GM08714 (cell line): ENCODE measurements around the gene ISLR2.
"Not testable (repeated sequence)": the region's sequence is repeated elsewhere in the genome, so short reads cannot be mapped to it uniquely, and the experiment has no call there.

Source experiments
- H3K4me3 ChIP-seq: fragments of 200-500 bp; sonication (Bioruptor generic); 2 replicates; pipeline ENCODE4 v1.5.1; 2014; ENCODE audit warnings: mild to moderate bottlenecking, low read length, inconsistent platforms
- ZNF274 ChIP-seq: IDR thresholded peaks from 2 replicates; pipeline ENCODE4 v1.6.1; 2012; ENCODE audit warnings: mild to moderate bottlenecking, low read depth, low read length

The ISLR2 gene

DNA sequence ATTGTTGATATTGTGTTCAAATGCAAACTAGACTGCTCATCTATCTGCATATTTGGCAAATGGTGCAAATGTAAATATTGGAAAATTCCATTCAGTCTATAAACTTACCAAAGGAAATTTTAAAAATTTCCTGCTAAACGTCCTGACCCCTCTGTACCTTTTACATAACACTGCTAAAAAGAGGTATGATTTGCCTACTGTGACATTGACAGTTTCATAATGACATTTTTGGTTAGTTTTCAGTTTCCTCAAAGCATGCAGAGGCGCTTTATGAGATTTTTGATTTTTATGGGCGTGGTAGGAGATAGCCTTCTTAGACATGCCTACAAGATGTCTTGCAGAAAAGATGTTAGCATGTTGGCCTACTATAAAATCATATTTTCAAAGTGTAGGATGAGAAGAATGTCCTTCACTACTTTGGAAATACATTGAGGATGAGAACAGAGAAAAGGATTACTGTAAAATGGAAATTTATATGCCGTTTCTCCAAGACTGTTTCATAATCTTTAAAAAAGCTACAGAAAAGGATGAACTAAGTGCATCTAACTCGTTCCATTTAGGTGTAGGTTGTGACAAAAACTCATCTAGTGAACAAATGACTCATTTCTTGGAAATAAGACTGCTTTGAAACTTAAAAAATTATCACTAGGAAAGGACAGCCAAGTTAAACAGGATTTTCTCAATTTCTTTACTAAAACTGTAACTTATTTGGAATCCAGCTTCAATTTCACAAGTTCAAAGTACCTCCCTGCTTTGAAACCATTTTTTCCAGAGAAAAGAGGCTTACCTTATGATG is 28.7 kb downstream of the ISLR2 start:
- H3K4me3 ChIP-seq, result no peak overlapping the region

DNA sequence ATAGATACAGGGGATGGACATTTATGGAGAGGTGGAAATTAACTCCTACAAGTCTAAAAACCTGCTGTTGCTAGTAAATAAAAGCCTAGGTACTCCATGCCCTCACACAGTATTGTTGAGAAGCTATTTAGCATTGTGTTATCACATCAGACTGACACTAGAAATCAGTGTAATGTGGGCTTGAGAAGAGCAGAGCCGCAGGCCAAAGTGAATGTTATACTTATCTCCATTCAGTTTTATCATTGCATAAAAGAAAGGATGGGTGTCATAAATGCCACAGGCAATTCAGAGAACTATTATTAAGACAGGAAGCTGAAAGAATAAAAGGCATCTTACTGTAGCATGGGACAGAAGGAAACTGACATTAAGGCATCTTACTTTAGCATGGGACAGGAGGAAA is 29.4 kb downstream of the ISLR2 start:
- no peak overlapping the region for H3K4me3 ChIP-seq
- TF ChIP-seq ZNF274, result no peak

More for the DNA sequence above, 28.7 kb downstream of the ISLR2 start:
- TF ChIP-seq ZNF274, result no peak

- not testable (repeated sequence) for H3K4me3 ChIP-seq
Observed at GRCh38 chr15:74160390-74160789, 30.0 kb downstream of the ISLR2 start.

DNA sequence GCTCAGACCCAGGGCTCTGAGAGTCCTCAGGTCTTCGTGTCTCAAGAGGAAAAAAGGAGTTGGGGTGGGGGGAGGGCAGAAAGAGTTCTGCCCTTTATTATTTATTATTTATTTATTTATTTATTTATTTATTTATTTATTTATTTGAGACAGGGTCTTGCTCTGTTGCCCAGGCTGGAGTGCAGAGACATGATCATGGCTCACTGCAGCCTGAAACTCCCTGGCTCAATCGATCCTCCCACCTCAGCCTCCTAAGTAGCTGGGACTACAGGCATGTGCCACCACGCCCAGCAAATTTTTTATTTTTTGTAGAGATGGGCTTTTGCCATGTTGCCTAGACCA is 31.8 kb downstream of the ISLR2 start:
- not testable (repeated sequence) for H3K4me3 ChIP-seq

GRCh38 chr15:74165461-74165860 is 35.1 kb downstream of the ISLR2 start:
- no peak for TF ChIP-seq ZNF274
- H3K4me3 ChIP-seq, result no peak overlapping the region

DNA sequence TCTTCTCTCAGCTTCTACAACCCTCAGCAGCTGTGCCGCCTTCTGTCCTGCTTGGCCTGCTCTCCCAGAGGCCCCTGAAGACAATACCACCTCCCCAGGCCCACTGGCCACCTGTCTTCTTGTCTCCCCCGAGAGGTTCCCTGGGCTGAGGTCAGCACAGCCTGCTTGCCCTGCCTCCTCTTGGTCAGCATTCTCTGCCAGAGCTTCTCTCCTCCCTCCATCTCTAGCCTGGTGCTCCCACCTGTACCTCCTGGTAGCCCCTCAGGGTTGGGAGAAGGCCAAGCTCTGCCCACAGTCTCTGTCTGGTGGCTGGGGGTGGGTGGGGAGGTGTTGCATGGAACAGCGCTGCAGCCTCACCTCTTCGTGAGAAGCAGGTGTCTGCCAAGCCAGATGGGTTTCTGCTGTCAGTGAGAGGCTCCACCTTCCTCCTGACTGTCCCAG is 37.5 kb downstream of the ISLR2 start:
- H3K4me3 ChIP-seq, result no peak overlapping the region
- no peak for TF ChIP-seq ZNF274

DNA sequence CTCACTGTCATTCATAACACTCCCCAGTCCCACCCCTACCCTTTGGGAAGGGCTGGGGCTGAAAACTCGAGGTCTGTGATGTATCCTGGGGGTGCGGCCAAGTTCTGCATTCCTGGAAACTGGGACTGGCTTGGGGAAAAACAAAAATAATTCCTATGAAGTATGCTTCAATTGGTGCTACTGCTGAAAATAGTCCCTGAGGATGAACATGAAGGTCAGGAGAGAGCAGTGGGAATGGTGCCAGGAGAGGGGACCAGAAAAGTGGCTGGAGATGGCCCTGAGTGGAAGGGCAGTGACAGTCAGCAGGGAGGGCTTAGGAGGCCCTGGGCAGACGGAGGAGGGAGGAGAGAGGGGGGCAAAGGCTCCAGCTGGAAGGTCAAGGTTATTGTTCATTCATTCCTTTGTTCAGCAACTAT is 38.3 kb downstream of the ISLR2 start:
- no peak for TF ChIP-seq ZNF274
- H3K4me3 ChIP-seq, result no peak overlapping the region

GRCh38 chr15:74170071-74170844 is 39.9 kb downstream of the ISLR2 start:
- H3K4me3 ChIP-seq, result no peak overlapping the region
- TF ChIP-seq ZNF274, result no peak

GRCh38 chr15:74170875-74171578 is 40.6 kb downstream of the ISLR2 start:
- no peak overlapping the region for H3K4me3 ChIP-seq
- TF ChIP-seq ZNF274, result no peak

GRCh38 chr15:74171965-74172541 is 41.7 kb downstream of the ISLR2 start:
- no peak overlapping the region for H3K4me3 ChIP-seq
- TF ChIP-seq ZNF274, result no peak

DNA sequence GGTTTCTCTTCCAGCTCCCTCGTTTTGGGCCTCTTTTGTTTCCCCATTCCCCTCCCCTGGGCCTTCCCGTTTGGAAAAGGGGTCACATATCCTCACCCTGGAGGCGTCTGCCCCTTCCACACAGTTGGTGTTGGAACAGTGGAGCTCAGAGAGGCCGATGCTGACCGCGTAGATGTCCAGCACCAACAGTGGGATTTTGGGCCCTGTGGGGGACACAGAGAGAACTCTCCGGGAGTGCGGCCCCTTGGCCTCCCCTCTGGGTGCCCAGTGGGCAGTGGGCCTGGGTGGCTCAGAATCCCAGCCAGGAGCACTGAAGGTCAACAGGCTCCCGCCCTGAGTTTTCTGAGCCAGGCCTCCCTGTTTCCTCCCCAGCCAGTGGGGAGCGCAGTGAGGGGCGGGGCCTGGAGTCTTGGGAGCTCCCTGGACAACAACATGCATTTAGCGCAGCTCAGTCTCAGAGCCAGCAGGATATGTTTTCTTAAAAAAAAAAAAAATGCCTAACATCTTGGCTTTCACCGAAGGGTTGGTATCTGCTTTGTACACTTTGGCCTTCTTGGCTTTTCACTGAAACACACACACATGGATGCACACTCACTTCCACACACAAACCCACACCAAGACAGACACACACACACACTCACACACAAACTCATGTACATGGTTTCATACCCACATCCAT is 42.5 kb downstream of the ISLR2 start:
- TF ChIP-seq ZNF274, result no peak
- H3K4me3 ChIP-seq, result no peak overlapping the region

- no peak within 1 kb of the TSS for H3K4me3 ChIP-seq
- TF ChIP-seq ZNF274, result no peak
Observed at GRCh38 chr15:74173380-74174218, 43.2 kb downstream of the ISLR2 start, which contains the start of gene ISLR. Gene ISLR, plus strand, starts transcription at chr15:74173710. Its CDS starts 1,149 bp downstream, at chr15:74174859.
